Keratinocyte (primary cell): ENCODE data around the gene DHPS. TPM values are rescaled to one million over a fixed set of nuclear protein-coding genes. Genes with fewer than 3 reads are reported as not detected.

Experiments used
- DNase-seq: peaks from one replicate; pipeline ENCODE4 v3.0.0-alpha.2; 2011; ENCODE audit warnings: low read depth, missing footprints, low spot score
- FAIRE-seq: peaks from 2 replicates; lab custom pipeline; 2011; peaks lifted over from hg19 to GRCh38; lab: Jason Lieb, UNC
- H2AFZ ChIP-seq: 2 replicates; pipeline ENCODE4 v1.6.0; 2012; ENCODE audit warnings: low read length, control low read depth, inconsistent platforms; ENCODE audit not compliant: control insufficient read depth
- H3K27ac ChIP-seq: 2 replicates; pipeline ENCODE4 v1.5.1; 2011; ENCODE audit warnings: low read length; ENCODE audit not compliant: control insufficient read depth, insufficient read depth
- H3K27me3 ChIP-seq: 3 replicates; pipeline ENCODE4 v1.6.0; 2011; ENCODE audit warnings: low read length; ENCODE audit not compliant: control insufficient read depth, insufficient read depth; ENCODE audit errors: extremely low read depth
- H3K36me3 ChIP-seq, 2 experiments: 2 replicates in 1 of 2; 3 replicates in 1 of 2; pipeline ENCODE4 v1.5.1; 2011; ENCODE audit warnings: low read length in 2 of 2, mild to moderate bottlenecking in 1 of 2; ENCODE audit not compliant: control insufficient read depth in 2 of 2, insufficient read depth in 2 of 2; ENCODE audit errors: extremely low read depth in 1 of 2
- H3K4me1 ChIP-seq: 3 replicates; pipeline ENCODE4 v1.5.1; 2011; ENCODE audit warnings: low read length; ENCODE audit not compliant: control insufficient read depth, insufficient read depth; ENCODE audit errors: extremely low read depth
- H3K4me2 ChIP-seq: 3 replicates; pipeline ENCODE4 v1.6.0; 2011; ENCODE audit warnings: low read depth, low read length; ENCODE audit not compliant: control insufficient read depth, insufficient read depth; ENCODE audit errors: extremely low read depth
- H3K4me3 ChIP-seq, 3 experiments: fragments of 200-600 bp in 1 of 3; sonication (generic) in 1 of 3; 2 replicates in 2 of 3; 3 replicates in 1 of 3; pipeline ENCODE4 v1.5.1; 2011 to 2016; ENCODE audit warnings: low read length in 3 of 3, mild to moderate bottlenecking in 3 of 3, control low read depth in 2 of 3, inconsistent platforms in 1 of 3, low read depth in 1 of 3, mixed read lengths in 1 of 3, mixed run types in 1 of 3, moderate library complexity in 1 of 3; ENCODE audit not compliant: control insufficient read depth in 2 of 3, insufficient read depth in 2 of 3; ENCODE audit errors: extremely low read depth in 1 of 3
- H3K79me2 ChIP-seq: 2 replicates; pipeline ENCODE4 v1.6.0; 2012; ENCODE audit warnings: low read length; ENCODE audit not compliant: control insufficient read depth, insufficient read depth
- H3K9ac ChIP-seq: 3 replicates; pipeline ENCODE4 v1.6.0; 2011; ENCODE audit warnings: low read length; ENCODE audit not compliant: control insufficient read depth, insufficient read depth; ENCODE audit errors: extremely low read depth
- H3K9me1 ChIP-seq: 3 replicates; pipeline ENCODE4 v1.6.0; 2011; ENCODE audit warnings: low read length; ENCODE audit not compliant: control insufficient read depth, insufficient read depth; ENCODE audit errors: extremely low read depth
- H3K9me3 ChIP-seq: 2 replicates; pipeline ENCODE4 v1.5.1; 2012; ENCODE audit warnings: low read depth, low read length; ENCODE audit not compliant: control insufficient read depth
- H4K20me1 ChIP-seq: 3 replicates; pipeline ENCODE4 v1.6.0; 2011; ENCODE audit warnings: low read length; ENCODE audit not compliant: control insufficient read depth, insufficient read depth; ENCODE audit errors: extremely low read depth
- EZH2 ChIP-seq: IDR thresholded peaks from one replicate; pipeline ENCODE4 v1.6.1; 2012; ENCODE audit warnings: inconsistent platforms, mild to moderate bottlenecking, low read length, moderate library complexity
- dilution Hi-C: fragments of 300-500 bp; cut with MboI; formaldehyde crosslinking; loops from one replicate; pipeline ENCODE4 v1.7.0; 2020; ENCODE audit warnings: low sequenced_read_pairs; ENCODE audit not compliant: extremely low pct_ligation_motif_present
- polyA plus RNA-seq, 5 experiments: library from polyadenylated mRNA; depleted of rRNA in 3 of 5; stranded (reverse) in 3 of 5; stranded (forward) in 1 of 5; unstranded in 1 of 5; fragments of >200 nt; gene quantifications; 1 replicate in 1 of 5; 2 replicates in 3 of 5; 3 replicates in 1 of 5; pipeline versions ENCODE4 v1.2.1 to v1.2.3, GENCODE V29; 2011 to 2012; ENCODE audit warnings: missing spikeins in 2 of 5, low read depth in 1 of 5, low replicate concordance in 1 of 5
- TF ChIP-seq, protein P1 (sequence below), 3 experiments: IDR thresholded peaks in 1 of 3; conservative IDR thresholded peaks in 1 of 3; optimal IDR thresholded peaks in 1 of 3; 2 replicates in 2 of 3; 3 replicates in 1 of 3; pipeline versions ENCODE3 to v1.5.1; 2011; ENCODE audit warnings: low read length in 3 of 3, mild to moderate bottlenecking in 3 of 3, moderate library complexity in 2 of 3, control low read depth in 1 of 3, inconsistent platforms in 1 of 3; ENCODE audit not compliant: insufficient read depth in 2 of 3; ENCODE audit errors: extremely low read depth in 1 of 3

Gene DHPS
- polyA plus RNA-seq, 1 donor (not counting 4 experiments of a cell fraction or from before 2014, with no cell fraction given) = 36.5 TPM

DNA sequence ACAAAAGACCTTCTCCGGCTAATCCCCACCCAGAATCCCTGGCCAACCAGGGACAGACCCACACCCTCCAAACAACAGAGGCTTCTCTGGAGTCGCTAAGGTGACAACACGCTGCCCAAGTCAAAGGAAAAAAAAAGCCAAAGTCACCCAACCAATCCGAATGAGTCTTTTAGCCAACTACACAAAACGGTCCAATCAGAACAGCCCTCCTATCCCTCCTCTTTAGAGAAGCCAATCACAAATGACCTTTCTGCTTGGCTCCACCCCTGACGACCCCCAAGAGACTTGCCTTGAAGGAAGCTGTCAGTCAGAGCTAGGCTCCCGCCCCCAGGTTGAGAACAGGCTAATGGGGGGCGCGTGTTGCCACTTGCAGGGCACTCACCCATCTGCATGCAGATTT is 21.4 kb upstream of the DHPS start:
- no peak for FAIRE-seq
- Histone ChIP-seq H3K4me3 (no peak overlapping the region), H3K9me1 (no peaks in the 10 kb centered on the region), H3K27me3 (no peaks in the 10 kb centered on the region), H3K79me2 (peaks cover 6% of the 10 kb centered on the region), H3K9ac (no peak overlapping the region), H3K9me3 (no peaks in the 10 kb centered on the region), H3K4me2 (no peak overlapping the region), H3K4me1 (no peaks in the 10 kb centered on the region), H4K20me1 (no peaks in the 10 kb centered on the region), H3K36me3 (peaks cover 49 to 57% of the 10 kb centered on the region in 2 experiments), H2AFZ (no peak overlapping the region), H3K27ac (no peak overlapping the region)
- no peak for DNase-seq
- TF ChIP-seq, protein P1, sequence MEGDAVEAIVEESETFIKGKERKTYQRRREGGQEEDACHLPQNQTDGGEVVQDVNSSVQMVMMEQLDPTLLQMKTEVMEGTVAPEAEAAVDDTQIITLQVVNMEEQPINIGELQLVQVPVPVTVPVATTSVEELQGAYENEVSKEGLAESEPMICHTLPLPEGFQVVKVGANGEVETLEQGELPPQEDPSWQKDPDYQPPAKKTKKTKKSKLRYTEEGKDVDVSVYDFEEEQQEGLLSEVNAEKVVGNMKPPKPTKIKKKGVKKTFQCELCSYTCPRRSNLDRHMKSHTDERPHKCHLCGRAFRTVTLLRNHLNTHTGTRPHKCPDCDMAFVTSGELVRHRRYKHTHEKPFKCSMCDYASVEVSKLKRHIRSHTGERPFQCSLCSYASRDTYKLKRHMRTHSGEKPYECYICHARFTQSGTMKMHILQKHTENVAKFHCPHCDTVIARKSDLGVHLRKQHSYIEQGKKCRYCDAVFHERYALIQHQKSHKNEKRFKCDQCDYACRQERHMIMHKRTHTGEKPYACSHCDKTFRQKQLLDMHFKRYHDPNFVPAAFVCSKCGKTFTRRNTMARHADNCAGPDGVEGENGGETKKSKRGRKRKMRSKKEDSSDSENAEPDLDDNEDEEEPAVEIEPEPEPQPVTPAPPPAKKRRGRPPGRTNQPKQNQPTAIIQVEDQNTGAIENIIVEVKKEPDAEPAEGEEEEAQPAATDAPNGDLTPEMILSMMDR (optimal IDR thresholded peaks at IDR 0.05 in 1 of 3, IDR thresholded peaks at IDR 0.05 in 1 of 3, conservative IDR thresholded peaks at IDR 0.05 in 1 of 3; ENCODE audit: extremely low read depth in 1 of 3, insufficient read depth in 2 of 3, low read length in 3 of 3) = no peak
- TF ChIP-seq EZH2 = no peak
- dilution Hi-C loops = no loop called here

DNA sequence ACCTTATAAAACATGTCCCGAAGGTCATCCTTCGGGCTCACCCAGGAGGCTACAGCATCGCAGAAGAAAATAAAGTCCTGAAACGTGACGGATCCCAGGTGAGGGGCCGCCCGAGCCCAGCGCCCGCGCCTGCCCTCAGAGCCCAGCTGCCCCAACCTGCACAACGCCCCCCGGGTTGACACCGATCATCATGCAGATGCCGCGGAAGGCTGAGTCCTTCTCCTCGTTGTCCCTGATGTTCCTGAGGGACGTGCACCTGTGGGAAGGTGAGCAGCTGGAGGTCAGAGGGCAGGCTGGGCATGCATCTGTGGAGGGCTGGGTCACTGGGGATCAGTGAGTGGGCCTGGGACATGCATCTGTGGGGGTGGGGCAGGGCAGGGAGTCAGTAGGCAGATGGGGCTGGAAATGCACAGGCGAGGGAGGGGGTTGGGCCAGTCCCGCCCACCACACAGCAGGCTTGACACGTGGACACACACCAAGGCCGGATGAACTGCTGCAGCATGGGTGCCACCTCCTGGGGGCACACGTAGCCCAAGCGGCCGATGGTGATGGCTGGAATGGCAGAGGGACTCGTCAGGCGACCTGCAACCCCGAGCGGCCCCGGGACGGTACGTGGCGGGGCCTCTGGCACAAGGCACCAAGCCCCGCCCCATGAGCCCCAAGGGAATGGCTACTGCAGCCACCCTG is 20.1 kb upstream of the DHPS start:
- DNase-seq = no peak
- TF ChIP-seq EZH2 = no peak
- TF ChIP-seq, protein P1 (optimal IDR thresholded peaks at IDR 0.05 in 1 of 3, IDR thresholded peaks at IDR 0.05 in 1 of 3, conservative IDR thresholded peaks at IDR 0.05 in 1 of 3; ENCODE audit: extremely low read depth in 1 of 3, insufficient read depth in 2 of 3, low read length in 3 of 3) = no peak
- no peak for FAIRE-seq
- H2AFZ ChIP-seq = no peak overlapping the region
- H3K79me2 ChIP-seq = peaks cover 6% of the 10 kb centered on the region
- no peaks in the 10 kb centered on the region for H3K9me1 ChIP-seq
- H3K4me3 ChIP-seq = no peak overlapping the region
- peaks cover 50 to 52% of the 10 kb centered on the region in 2 experiments for H3K36me3 ChIP-seq
- H3K4me1 ChIP-seq = no peaks in the 10 kb centered on the region
- H3K9me3 ChIP-seq = no peaks in the 10 kb centered on the region
- no peak overlapping the region for H3K27ac ChIP-seq
- H3K9ac ChIP-seq = no peak overlapping the region
- dilution Hi-C loops = no loop called here
- no peak overlapping the region for H3K4me2 ChIP-seq
- H4K20me1 ChIP-seq = no peaks in the 10 kb centered on the region
- H3K27me3 ChIP-seq = no peaks in the 10 kb centered on the region
